NCI-H1092 treated with DMSO at 0.1 percent for 48 hours (cell line): ENCODE data around the gene TBC1D2B.

Source experiments
- DNase-seq: peaks from one replicate; lab custom pipeline; 2025; lab: John Stamatoyannopoulos, UW

TBC1D2B gene

DNA sequence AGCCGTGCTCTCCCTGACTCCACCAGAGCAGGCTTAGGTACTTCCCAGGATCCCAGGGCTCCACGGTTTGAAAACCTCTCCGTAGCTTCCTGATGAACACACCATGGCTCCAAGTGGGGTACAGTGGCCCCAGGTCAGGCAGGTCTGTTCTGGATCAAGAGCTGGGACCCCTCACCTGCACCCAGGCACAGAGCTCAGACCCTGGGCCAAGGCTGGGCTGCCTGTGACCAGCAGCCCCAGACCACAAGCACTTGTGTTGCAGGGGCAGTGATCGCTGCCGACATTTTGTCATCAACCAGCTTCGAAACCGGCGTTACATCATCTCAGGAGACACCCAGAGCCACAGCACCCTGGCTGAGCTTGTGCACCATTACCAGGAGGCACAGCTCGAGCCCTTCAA lies 20.2 kb upstream of the TBC1D2B start:
- DNase-seq, result no peak

DNA sequence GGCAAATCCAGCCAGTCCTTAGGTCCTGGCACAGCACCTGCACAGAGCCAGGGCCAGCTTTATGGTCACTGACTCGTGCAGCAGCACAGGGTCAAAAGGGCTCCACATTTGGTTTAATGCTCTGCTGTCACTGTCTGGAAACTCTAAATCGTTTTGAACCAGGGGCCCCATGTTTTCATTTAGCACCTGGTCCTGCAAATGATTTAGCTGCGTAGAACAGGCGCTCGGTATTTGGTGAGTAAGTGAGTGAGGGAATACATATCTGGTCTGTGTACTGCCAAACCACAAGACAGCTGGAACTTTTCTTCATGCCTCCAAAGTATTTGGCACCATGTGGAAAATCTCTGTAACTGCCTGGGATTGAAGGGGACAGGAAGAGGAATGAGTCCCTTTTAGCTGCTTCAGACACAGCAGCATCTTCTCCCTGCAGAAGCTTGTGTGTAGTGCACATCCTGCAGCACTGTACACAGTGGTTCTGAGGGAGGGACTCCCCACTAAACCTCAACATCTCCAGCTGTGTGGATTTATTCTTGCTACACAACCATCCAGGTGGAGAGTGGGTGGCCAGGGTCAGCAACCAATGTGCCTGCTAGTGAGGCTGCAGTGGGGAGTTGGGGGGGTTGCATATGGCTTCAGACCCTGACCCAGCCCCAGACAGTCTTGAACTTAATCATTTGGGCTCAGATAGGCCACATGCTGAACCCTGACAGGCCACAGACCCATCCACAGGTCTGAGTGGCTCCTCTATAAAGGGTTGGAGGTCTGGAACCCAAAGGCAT lies 15.9 kb upstream of the TBC1D2B start:
- no peak for DNase-seq

DNA sequence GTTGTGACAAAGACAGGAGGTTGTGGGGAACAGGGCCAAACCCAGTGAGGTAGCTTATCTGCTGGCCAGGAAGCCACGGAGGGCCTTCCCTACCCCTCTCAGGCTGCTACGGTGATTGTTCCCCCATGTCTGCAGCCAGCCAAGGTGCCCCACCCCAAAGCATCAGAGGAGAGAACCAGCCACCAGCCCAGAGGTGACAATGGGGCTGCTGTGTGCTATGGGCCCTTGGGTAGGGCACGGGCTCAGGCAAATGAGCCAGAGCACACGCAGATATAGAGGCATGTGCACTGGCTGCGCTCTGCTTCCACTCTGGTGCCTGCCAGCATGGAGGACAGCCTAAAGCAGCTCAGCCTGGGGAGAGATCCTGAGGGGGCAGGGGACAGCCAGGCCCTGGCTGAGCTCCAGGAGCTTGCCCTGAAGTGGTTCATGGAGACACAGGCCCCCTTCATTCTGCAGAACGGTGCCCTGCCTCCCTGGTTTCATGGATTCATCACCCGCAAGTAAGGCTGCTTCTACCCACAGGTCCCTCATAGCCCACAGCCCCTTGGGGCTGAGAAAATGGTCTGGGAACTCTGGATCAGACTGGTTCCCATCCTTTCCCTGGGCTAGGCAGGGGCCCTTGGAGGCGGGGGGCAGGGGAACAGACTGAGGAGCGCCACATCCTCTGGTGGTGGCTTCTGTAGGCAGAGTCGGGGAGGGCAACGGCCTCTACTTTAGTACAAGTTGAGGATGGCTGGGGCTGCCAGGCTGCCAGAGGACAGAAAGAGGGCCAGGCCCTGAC lies 14.9 kb upstream of the TBC1D2B start, which contains the start of gene SH2D7:
Gene SH2D7 (plus strand): TSS at position 301 of the 781 bp plus-strand sequence. CDS start 24 bp downstream, at position 325.
- DNase-seq, result no peak

DNA sequence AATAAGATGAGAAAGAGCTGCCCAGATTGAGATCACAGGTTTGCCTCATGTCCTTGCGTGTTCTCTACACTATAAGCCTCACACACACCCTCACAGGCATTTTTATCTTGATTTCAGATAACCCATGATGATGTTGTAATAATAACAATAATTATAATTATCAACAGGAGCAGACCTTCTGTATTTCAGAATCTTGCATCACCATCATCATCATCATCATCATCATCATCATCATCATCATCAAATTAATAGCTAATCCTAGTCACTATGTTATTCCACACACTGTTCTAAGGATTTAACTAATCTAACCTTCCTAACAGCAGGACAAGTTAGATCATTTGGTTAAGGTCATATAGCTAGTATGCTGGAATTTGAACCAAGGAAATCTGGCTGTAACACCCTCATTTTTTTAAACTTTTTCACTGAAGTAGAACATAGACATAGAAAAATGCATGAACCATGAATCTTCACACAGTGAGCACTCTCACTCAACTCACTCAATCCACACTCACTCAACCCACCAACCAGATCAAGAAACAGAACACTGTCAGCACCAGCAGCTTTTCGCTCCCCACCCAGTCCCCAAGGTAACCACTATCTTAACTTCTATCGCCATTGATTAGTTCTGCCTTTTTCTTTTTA lies 13.0 kb upstream of the TBC1D2B start:
- no peak for DNase-seq

DNA sequence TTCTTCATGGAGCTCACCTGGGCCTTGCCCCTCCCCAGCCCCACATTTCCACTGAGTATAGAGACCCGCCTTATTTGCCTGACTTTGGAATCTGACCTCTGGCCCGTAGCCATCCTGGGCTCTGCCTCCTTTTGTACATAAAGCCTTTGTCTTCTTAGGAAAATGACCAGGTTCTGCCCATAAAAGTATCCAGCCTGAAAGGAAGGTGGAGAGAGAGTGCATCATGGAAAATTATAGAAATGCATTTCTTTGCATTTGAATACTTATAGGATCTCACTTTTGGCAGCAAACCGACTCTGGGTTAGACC lies 11.2 kb upstream of the TBC1D2B start:
- DNase-seq, result no peak

DNA sequence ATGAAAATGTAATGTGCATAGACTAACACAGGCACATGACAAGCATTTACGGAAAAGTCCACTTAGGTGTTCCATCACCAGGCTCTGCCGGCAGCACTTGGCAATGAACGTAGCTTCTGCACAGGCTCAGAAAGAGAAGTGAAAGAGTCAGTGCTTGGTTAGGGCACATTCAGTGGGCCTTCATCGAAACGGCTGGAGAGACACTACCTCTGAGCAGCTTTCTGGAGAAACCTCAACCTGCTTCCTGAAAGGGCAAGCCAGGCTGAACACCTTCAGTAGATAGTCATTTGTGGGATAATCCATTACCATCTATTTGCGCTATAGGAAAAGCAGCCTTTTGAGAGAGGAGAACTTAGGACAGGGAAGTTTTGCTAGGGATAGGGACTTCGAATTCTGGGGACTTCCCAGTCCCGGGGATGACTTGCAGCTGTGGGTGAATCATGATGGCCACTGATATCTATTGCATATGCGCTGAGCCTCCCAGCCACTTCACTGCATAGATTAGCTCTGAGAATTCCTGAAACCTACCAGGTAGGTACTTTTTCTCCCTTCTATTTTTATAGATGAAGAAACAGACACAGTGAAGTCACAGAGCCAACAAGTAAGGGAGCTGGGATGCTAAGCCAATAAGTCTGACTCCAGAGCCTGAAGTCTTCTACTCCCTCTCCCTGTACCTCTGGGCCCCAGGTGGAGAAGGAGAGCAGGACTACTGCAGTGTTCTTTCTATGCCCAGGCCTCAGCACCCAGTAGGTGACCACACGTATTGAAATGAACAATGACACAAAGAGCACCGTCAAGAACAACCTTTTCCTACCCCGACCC lies 10.7 kb upstream of the TBC1D2B start:
- DNase-seq, result no peak

DNA sequence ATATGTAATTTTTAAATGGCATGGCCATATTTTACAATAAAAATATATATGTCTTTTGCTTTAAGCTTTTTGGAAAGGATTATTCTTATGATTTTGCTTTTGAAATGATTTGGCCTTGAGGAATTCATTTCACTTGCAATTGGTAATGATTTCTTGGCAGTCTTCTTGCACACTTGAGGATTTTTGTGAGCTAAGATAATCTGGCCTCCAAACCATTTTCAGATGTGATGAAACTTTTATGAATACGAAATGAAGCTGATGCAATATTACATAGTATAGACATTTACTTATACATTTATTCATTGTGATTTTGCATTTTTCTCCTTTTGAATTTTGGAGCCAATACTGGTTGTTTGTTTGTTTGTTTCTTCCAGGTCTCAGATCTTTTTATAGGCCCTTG lies 8.4 kb upstream of the TBC1D2B start:
- DNase-seq, result no peak

DNA sequence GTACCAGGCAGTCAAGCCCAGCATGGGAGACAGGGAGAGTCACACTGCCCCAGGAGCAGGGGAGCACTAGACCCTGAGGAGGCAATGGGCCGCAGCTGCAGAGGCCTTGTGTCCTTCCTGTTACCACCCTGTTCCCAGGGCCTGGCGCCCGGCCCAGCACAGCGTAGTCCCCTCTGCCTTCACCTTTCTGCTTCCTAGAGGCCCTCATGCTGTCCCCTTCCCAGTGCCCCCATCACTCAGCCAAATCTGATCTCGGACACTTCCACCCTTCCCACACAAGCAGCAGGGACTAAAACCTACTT lies 6.9 kb upstream of the TBC1D2B start:
- DNase-seq, result no peak

DNA sequence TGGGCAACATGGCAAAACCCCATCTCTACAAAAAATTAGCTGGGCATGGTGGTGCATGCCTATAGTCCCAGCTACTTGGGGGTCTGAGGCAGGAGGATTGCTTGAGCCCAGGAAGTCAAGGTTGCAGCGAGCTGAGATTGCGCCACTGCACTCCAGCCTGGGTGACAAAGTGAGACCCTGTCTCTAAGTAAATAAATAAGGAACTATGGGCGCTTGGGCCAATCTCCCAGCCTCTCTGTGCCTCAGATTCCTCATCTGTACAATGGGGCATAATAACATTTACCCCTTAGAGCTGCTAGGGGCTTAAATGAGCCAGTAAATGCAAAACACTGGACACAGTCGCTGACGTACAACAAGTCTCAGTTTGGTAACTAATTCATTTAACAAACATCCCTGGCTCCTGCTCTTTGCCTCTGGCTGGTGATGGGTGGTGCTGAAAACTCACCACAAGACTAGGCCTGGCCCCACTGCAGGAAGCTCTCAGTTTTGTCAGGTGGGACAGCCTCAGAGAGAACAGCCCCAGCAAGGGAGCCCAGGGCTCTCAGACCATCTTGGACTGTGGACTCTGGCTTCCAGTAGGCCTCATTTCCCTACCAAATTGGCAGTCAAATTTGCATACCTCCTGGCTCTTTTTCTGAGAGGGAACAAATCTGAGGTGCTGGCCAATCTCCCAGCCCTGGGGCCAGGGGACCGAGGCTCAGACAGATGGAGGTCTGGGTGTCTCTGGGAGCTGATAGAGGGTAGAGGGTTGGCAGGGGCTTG lies 6.4 kb upstream of the TBC1D2B start:
- no peak for DNase-seq

DNA sequence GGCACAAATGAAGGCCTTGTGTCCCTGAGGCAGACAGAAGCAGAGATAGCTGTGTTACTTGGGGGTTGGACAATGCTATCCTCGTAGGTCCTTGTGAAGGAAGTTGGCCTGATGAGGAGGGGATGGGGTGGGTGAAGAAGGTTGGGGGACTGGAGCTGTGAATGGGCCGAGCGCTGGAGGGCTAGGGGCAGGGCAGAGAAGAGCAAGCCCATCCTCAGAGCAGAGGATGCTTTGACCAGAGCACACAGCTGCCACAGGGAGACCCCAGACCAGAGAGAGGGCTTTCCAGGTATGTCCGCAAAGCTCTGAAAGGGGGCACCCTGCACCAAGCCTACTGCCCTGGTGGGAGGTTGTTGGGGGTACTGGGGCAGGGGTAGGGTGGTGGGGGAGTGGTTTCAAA lies 5.7 kb upstream of the TBC1D2B start:
- DNase-seq, result no peak

DNA sequence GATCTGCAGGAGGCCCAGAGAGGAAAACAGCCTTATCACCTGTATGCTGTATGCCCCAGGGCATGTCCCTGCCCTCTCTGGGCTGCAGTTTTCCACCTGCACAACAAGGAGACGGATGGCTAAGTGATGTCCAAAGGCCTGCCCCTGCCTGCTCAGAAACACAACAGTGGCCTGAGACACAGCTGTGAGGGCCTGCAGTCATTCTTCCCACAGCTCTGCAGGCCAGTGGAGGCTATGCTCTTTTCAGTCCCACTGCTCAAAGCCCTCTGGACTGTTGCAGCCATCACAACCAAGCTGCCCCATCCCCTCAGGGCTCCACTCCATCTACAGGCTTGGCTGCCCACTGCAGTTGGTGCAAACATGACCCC lies 5.2 kb upstream of the TBC1D2B start:
- DNase-seq, result no peak

DNA sequence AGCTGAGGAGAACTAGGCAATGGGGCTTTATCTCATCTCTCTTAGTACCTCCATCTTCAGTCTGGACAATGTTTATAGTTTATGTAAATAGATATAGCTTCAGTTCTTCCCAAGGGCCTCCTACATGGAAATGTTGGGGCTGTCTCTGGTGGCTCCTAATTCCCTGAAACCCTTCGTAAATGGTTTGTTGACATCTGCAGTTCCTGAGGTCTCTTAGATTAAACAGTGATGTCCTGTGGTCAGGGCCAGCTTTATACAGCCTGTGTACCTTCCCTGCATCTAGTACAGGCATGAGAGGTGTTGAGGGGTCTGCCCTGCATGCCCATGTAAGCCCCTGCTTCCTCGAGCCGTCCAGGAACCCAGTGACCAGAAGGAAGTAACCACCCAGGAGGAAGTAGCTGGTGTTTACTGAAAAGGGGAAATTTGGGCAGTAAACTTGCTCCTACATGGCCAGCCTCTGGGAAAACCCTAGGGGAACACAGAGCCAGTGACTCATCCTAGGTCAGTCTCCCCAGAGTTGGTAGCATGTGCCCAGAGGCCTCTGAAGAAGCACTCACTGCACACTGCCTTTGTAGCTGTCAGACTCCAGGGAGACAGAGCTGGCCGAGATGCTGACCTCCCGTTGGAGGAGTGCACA lies 4.7 kb upstream of the TBC1D2B start:
- DNase-seq, result no peak

DNA sequence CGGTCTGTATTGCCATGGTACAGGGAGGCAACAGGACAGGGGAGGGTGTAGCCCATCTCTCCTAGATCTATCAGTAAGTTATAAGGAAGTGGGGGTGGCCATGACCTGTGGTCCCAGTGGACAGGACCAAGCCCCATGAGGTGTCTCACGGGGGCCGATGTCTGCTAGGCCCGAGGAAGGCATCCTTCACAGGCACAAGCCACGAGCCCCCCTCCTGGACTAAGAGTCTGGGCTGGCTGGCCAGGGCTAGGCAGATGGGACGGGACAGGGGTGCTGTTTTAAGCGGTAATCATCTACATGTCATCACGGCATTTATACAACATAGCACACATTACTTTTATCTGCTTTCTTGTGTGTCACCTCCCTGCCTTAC lies 2.6 kb upstream of the TBC1D2B start:
- no peak for DNase-seq

DNA sequence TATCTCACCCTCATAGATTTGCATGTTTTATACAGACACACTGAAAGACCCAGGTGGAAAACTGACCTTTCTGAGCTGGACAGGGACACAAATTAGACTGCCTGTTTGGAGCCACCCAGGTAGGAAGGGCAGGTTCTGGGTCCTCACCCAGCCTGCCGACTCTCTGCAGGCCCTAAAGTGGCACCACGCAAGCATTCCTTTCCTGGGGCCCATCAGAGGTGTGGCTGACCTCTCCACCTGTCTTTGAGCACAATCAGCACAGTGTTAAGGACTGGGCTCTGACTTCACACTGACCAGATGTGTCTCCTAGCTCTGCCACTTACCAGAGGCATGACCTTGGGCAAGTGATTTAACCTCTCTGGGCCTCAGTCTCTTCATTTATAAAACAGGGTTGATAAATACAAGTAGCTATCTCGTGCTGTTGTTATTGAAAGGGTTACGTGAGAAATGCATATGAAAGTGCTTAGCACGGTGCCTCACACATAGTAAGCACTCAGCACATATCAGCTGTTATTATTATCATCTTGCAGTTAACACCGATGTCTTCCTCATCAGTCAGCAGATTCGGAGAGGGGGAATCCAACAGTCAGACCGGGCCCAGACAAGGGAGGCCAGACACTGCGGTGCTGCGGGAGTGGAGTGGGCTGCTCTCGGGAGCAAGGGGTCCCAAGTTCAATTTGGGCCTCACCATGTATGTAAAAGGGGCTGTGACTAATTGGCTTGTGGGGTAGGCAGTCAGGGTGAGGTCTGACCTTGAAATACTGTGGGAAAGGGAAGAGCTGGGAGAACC lies 2.0 kb upstream of the TBC1D2B start:
- no peak for DNase-seq

DNA sequence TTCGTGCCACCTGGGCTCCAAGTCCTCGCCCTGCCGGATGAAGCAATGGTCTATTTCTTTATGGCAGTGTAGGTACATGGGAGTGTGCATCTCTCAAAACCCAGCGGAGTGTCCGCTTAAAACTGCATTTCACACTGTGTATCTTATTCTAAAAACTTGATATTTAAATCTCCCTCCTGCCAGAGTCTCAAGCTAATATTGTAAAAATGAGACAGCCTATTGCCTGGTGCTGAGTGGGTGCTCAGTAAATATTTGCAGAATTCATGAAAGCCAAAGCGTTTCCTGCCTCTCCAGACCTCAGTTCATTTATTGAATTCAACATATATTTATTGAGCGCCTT lies 330 bp upstream of the TBC1D2B start:
- peak; percentile 40 for DNase-seq

DNA sequence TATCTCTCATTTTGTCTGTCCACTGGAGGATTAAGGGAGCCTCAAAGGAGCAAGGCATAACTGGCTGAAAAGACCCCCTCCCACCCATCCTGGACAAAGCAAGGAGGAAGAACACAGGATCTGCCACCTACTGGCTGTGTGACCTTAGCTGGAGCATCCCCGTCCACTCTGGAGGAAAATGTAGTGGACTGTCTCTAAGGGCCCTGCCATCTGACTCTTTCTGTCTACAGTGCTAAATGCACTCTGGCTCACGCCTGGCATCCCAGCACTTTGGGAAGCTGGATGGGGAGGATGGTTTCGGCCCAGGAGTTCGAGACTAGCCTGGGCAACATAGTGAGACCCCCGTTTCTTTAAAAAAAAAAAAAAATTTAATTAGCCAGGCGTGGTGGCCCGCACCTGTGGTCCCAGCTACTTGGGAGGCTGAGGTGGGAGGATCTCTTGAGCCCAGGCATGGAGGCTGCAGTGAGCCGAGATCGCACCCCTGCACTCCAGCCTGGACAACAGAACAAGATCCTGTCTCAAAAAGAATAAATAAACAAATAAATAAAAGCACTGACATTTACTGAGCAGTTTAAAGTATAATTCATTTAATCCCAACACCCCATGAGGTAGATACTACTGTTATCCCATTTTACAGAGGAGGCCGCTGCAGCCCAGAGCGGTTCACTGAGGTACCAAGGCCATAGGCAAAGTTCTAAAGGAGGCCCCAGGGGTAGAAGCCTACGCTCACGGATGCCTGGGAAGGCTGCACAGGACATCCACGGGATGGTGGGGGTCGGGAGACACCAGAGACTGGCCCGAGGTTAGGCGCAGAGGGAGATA lies 1.1 kb downstream of the TBC1D2B start:
- DNase-seq, result no peak

DNA sequence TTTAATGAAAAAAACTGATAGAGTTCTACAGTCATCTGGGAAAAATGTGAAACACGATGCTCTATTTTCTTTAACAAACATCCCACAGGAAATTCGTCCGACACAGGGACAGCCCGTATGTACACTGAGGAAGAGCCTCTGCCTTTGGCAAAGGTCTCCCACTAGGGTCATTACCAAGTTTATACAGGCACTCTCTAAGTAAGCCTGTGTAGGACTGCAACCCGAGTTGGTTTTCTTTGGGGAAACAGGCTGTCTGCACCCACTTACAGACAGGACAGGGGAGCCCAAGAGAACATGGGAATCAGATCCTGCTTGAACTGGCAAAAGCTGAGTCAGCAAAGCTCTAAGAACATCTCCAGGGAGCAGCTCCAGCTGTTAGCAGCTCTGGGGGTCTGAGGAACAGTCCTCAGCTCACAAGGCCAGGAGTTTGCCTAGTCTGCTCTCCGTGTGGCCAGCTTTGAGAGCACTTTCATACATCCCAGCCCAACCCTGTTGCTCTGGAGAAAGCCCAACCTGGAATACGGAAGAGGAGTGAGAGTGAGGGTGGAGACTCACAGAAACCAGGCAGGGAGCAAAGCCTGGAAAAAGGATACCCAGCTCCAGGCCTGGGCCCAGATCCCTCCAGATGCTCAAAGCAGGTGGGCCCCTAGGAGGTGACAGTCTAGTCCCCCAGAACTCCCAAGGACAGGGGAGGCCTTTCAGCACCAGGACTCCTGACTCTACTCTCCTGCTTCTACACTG lies 1.9 kb downstream of the TBC1D2B start:
- DNase-seq, result no peak

DNA sequence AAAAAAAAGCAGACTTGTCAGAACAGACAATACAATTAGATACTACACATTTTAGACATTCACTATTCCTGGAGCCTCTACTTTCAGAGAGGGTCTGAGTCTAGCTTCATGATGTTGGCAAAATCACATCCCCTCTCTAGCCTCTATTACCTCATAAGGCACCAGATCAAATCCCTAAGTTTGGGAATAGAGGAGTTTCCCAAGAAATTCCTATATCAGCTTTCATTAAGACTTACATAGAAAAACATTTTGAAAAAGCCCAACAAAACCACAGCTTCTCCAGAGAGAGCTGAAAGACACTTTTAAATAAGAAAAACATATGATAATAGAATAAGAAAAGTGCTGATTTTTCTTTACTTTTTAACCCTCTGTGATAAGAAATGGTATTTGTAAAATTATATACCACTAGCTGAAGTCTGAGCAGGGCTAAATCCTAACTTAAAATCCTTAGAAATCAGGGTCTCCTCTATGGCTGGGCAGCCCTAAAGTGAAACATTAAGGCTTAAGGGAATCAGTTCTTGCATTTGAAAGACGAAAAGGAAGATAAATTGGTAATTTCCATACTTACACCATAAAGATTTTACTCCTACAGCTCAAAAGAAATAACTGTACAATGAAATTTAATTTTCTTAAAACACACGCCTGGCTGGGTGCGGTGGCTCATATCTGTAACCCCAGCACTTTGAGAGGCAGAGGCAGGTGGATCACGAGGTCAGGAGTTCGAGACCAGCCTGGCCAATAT lies 4.3 kb downstream of the TBC1D2B start:
- no peak for DNase-seq
